AG04450 (cell line): ENCODE measurements around the gene ETV1. TPM values are rescaled to one million over a fixed set of nuclear protein-coding genes. Genes with fewer than 3 reads are reported as not detected.

Experiments
- CTCF ChIA-PET: fragments of 300-600, 350-600 bp; formaldehyde crosslinking; extraction: SDS; loops from one replicate; lab custom pipeline; 2022; ENCODE audit warnings: antibody characterized with exemption, inconsistent platforms; lab: Charles Lee
- POLR2A ChIA-PET: fragments of 350-600 bp; formaldehyde crosslinking; extraction: SDS; loops from one replicate; lab custom pipeline; 2021; ENCODE audit warnings: antibody characterized with exemption, inconsistent platforms; lab: Yijun Ruan, JAX
- DNase-seq: peaks from one replicate; pipeline ENCODE4 v3.0.0-alpha.2; 2011; ENCODE audit warnings: low read depth, low spot score
- H3K27ac ChIP-seq: one replicate; pipeline ENCODE4 v1.5.1; 2012; ENCODE audit warnings: low read depth, low read length, control low read depth
- H3K27me3 ChIP-seq: one replicate; pipeline ENCODE4 v1.6.0; 2012; ENCODE audit warnings: low read length; ENCODE audit not compliant: control insufficient read depth, insufficient read depth
- H3K4me3 ChIP-seq: 2 replicates; pipeline ENCODE4 v1.5.1; 2011; ENCODE audit warnings: mild to moderate bottlenecking, low read depth, low read length, control low read depth
- H3K9me3 ChIP-seq: 2 replicates; pipeline ENCODE4 v1.5.1; 2012; ENCODE audit warnings: low read length; ENCODE audit not compliant: control insufficient read depth, insufficient read depth
- CTCF ChIP-seq: IDR thresholded peaks from 2 replicates; pipeline ENCODE4 v1.5.1; 2011; ENCODE audit warnings: low read depth, low read length, control low read depth, inconsistent platforms
- polyA plus RNA-seq: library from polyadenylated mRNA; depleted of rRNA; stranded (reverse); fragments of >200 nt; gene quantifications from 2 replicates; pipeline ENCODE4 v1.2.3, GENCODE V29; 2011

Gene ETV1
- polyA plus RNA-seq, 1 experiment: 14.9 TPM

DNA sequence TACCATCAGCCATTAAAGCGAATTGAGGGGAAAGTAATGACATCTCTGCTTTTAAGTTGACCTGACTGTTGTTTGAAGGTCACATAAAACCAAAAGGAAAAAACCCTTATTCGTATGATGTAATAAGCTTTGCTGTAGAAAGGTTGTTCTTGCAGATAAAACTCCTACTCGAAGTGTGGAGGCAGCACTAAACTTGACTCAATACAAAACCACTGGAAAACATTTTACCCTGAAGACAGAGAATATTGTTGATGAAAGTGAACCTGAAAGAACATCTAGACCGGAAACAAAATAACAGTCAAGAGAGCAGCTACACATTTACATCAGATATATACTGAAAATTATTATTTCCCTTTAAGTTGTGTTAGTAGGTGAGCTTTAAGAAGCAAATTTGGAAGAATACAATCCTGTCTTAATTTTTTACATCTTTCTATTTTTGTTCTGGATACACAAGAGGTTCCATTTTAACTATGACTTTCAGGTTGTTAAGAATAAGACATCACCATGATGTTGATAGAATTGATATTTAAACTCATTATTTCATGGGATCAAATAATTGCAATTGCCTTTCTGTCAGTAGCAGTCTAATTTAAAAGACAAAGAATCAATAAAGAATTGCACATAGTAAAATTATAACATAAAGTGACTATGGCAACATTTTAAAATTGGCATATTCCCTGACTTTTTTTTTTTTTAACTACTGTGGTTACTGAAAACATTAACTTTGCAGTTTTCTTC is 6.4 kb downstream of the ETV1 start:
- Histone ChIP-seq H3K4me3 (no peak overlapping the region), H3K27me3 (no peaks in the 10 kb centered on the region), H3K27ac (no peak overlapping the region), H3K9me3 (no peaks in the 10 kb centered on the region)
- DNase-seq: no peak
- POLR2A ChIA-PET: interaction anchor here (0.6 kb wide), 1 partner anchor 66 kb away, joined by 3 read pairs; no protein-coding TSS in a partner anchor
- CTCF ChIA-PET: interaction anchor here (0.8 kb wide), 1 partner anchor 459 kb away, joined by 3 read pairs; no protein-coding TSS in a partner anchor
- TF ChIP-seq CTCF: no peak

GRCh38 chr7:13981070-13981469 is 8.4 kb downstream of the ETV1 start:
- DNase-seq: peak; percentile 94
- CTCF ChIA-PET: interaction anchor here (0.6 to 2.7 kb wide), 4 partner anchors 8 to 719 kb away, joined by 3 to 15 read pairs (median 8); partner anchors contain the start of gene ETV1
- Histone ChIP-seq H3K27ac (no peak overlapping the region), H3K27me3 (no peaks in the 10 kb centered on the region), H3K9me3 (no peaks in the 10 kb centered on the region), H3K4me3 (no peak overlapping the region; the same call in 1 of the 2 replicates)
- no peak for TF ChIP-seq CTCF
- POLR2A ChIA-PET: interaction anchor here (0.7 to 3.8 kb wide), 3 partner anchors 9 to 61 kb away, joined by 3 to 24 read pairs (median 5); partner anchors contain the start of gene ETV1

GRCh38 chr7:13980474-13980873 is 9.0 kb downstream of the ETV1 start:
- no peaks in the 10 kb centered on the region for H3K27me3 ChIP-seq
- no peak overlapping the region for H3K4me3 ChIP-seq
- DNase-seq: no peak
- no peaks in the 10 kb centered on the region for H3K9me3 ChIP-seq
- ChIA-PET CTCF (interaction anchor here (0.6 to 2.7 kb wide), 3 partner anchors 9 to 719 kb away, joined by 3 to 15 read pairs (median 11); partner anchors contain the start of gene ETV1), POLR2A (interaction anchor here (3.8 kb wide), 1 partner anchor 10 kb away, joined by 24 read pairs; the partner anchor contains the start of gene ETV1)
- no peak overlapping the region for H3K27ac ChIP-seq
- no peak for TF ChIP-seq CTCF

- TF ChIP-seq CTCF: no peak
- Histone ChIP-seq H3K27ac (no peak overlapping the region), H3K4me3 (no peak overlapping the region), H3K27me3 (no peaks in the 10 kb centered on the region), H3K9me3 (no peaks in the 10 kb centered on the region)
- no peak for DNase-seq
- ChIA-PET POLR2A (interaction anchor here (3.8 kb wide), 1 partner anchor 11 kb away, joined by 24 read pairs; the partner anchor contains the start of gene ETV1), CTCF (interaction anchor here (1.9 to 2.7 kb wide), 2 partner anchors 9 to 237 kb away, joined by 11 to 15 read pairs; partner anchors contain the start of gene ETV1)
Observed at GRCh38 chr7:13979671-13980435, 9.6 kb downstream of the ETV1 start.
